Lower leg skin (tissue), 3 donors: ENCODE data around the gene APOL2.
"Not testable (repeated sequence)": the region's sequence is repeated elsewhere in the genome, so short reads cannot be mapped to it uniquely, and the experiment has no call there.

Experiments used
- POLR2A ChIP-seq, 2 donors: fragments of 450-650 bp; IDR thresholded peaks; one replicate each; pipeline ENCODE4 v1.6.1; 2016 to 2017; ENCODE audit warnings: antibody characterized with exemption in 2 of 2, mild to moderate bottlenecking in 1 of 2, moderate library complexity in 1 of 2
- TF ChIP-seq, protein P1 (sequence below), 3 donors: fragments of 450-650 bp; IDR thresholded peaks; one replicate each; pipeline ENCODE4 v1.5.1; 2016; ENCODE audit warnings: antibody characterized with exemption in 3 of 3, mild to moderate bottlenecking in 3 of 3, moderate library complexity in 2 of 3

GRCh38 chr22:36262307-36262706 is 23.0 kb upstream of the APOL2 start:
- TF ChIP-seq, protein P1, sequence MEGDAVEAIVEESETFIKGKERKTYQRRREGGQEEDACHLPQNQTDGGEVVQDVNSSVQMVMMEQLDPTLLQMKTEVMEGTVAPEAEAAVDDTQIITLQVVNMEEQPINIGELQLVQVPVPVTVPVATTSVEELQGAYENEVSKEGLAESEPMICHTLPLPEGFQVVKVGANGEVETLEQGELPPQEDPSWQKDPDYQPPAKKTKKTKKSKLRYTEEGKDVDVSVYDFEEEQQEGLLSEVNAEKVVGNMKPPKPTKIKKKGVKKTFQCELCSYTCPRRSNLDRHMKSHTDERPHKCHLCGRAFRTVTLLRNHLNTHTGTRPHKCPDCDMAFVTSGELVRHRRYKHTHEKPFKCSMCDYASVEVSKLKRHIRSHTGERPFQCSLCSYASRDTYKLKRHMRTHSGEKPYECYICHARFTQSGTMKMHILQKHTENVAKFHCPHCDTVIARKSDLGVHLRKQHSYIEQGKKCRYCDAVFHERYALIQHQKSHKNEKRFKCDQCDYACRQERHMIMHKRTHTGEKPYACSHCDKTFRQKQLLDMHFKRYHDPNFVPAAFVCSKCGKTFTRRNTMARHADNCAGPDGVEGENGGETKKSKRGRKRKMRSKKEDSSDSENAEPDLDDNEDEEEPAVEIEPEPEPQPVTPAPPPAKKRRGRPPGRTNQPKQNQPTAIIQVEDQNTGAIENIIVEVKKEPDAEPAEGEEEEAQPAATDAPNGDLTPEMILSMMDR (IDR thresholded peaks at IDR 0.05) = not testable (repeated sequence)
- TF ChIP-seq POLR2A (IDR thresholded peaks at IDR 0.05) = not testable (repeated sequence)
